H1 (cell line): Measurements from ENCODE around the gene TMPRSS2. TPM values are rescaled to one million over a fixed set of nuclear protein-coding genes. Genes with fewer than 3 reads are reported as not detected.

Experiments used
- CTCF ChIA-PET: fragments of 300-600 bp; sonication (Branson Sonifier 250); formaldehyde crosslinking; loops from one replicate; lab custom pipeline; 2021; ENCODE audit not compliant: partially characterized antibody; lab: Charles Lee
- POLR2A ChIA-PET: fragments of 300-600 bp; sonication (Branson Sonifier 250); formaldehyde crosslinking; loops from one replicate; lab custom pipeline; 2021; ENCODE audit warnings: inconsistent platforms; ENCODE audit not compliant: partially characterized antibody; lab: Charles Lee
- DNase-seq, 2 experiments: peaks; one replicate each; pipeline versions ENCODE4 v3.0.0 to v3.0.0-alpha.2; 2010 to 2022; ENCODE audit warnings: low spot score in 2 of 2, low read depth in 1 of 2, mixed read lengths in 1 of 2
- FAIRE-seq: peaks from 2 replicates; lab custom pipeline; 2011; peaks lifted over from hg19 to GRCh38; lab: Jason Lieb, UNC
- H2AFZ ChIP-seq: 2 replicates; pipeline ENCODE4 v1.8.1; 2012; ENCODE audit warnings: low read length, inconsistent platforms
- H2AK5ac ChIP-seq: 2 replicates; pipeline ENCODE4 v1.6.1; 2013; ENCODE audit warnings: low read depth, low read length
- H2BK120ac ChIP-seq: replicated peaks from 2 replicates; pipeline ENCODE3; 2013; ENCODE audit warnings: low read depth, low read length, inconsistent platforms
- H2BK12ac ChIP-seq: 2 replicates; pipeline ENCODE4 v1.6.1; 2013; ENCODE audit warnings: low read depth, low read length
- H2BK15ac ChIP-seq: 2 replicates; pipeline ENCODE4 v1.6.1; 2013; ENCODE audit warnings: low read length
- H2BK20ac ChIP-seq: 2 replicates; pipeline ENCODE4 v1.6.1; 2013; ENCODE audit warnings: low read length
- H2BK5ac ChIP-seq: 2 replicates; pipeline ENCODE4 v1.6.1; 2013; ENCODE audit warnings: low read depth, low read length
- H3K14ac ChIP-seq: 2 replicates; pipeline ENCODE4 v1.6.1; 2013; ENCODE audit warnings: inconsistent platforms; ENCODE audit not compliant: insufficient read length
- H3K18ac ChIP-seq: 2 replicates; pipeline ENCODE4 v1.6.1; 2013; ENCODE audit warnings: low read length; ENCODE audit errors: extremely low read depth
- H3K23ac ChIP-seq: 2 replicates; pipeline ENCODE4 v1.6.1; 2013; ENCODE audit warnings: inconsistent platforms; ENCODE audit not compliant: insufficient read length
- H3K23me2 ChIP-seq: 2 replicates; pipeline ENCODE4 v1.6.1; 2013; ENCODE audit warnings: low read depth, low read length
- H3K27ac ChIP-seq: 2 replicates; pipeline ENCODE4 v1.6.1; 2011; ENCODE audit warnings: low read depth, low read length, inconsistent platforms
- H3K27me3 ChIP-seq, 4 experiments: replicated peaks in 1 of 4; 1 replicate in 1 of 4; 2 replicates in 3 of 4; pipeline versions ENCODE4 v1.6.1 to v1.8.1; 2011 to 2013; ENCODE audit warnings: low read length in 3 of 4, mild to moderate bottlenecking in 3 of 4, inconsistent platforms in 2 of 4, mixed read lengths in 2 of 4, moderate library complexity in 1 of 4; ENCODE audit not compliant: control insufficient read depth in 3 of 4, insufficient read depth in 3 of 4; ENCODE audit errors: extremely low read depth in 1 of 4
- H3K36me3 ChIP-seq, 4 experiments: 2 replicates each; pipeline versions ENCODE4 v1.6.1 to v1.8.1; 2011 to 2013; ENCODE audit warnings: mild to moderate bottlenecking in 4 of 4, low read length in 3 of 4, moderate library complexity in 2 of 4, control low read depth in 1 of 4, inconsistent platforms in 1 of 4; ENCODE audit not compliant: insufficient read depth in 4 of 4, control insufficient read depth in 2 of 4
- H3K4ac ChIP-seq: replicated peaks from 2 replicates; pipeline ENCODE3; 2013; ENCODE audit warnings: low read length, low read depth, mixed read lengths, inconsistent platforms; ENCODE audit not compliant: insufficient read length
- H3K4me1 ChIP-seq, 4 experiments: replicated peaks in 1 of 4; 1 replicate in 1 of 4; 2 replicates in 3 of 4; pipeline versions ENCODE4 v1.6.1 to v1.8.1; 2011 to 2013; ENCODE audit warnings: low read length in 3 of 4, inconsistent platforms in 2 of 4, mixed read lengths in 1 of 4; ENCODE audit not compliant: insufficient read depth in 4 of 4, control insufficient read depth in 3 of 4
- H3K4me2 ChIP-seq, 2 experiments: 2 replicates each; pipeline versions ENCODE4 v1.6.1 to v1.8.1; 2011 to 2013; ENCODE audit warnings: low read depth in 2 of 2, low read length in 2 of 2, control low read depth in 1 of 2, inconsistent platforms in 1 of 2, mild to moderate bottlenecking in 1 of 2; ENCODE audit not compliant: insufficient read depth in 1 of 2
- H3K4me3 ChIP-seq, 4 experiments: fragments of 200-600, 300-600 bp in 1 of 4; sonication (generic), shearing (Covaris generic), sonication (Bioruptor Twin) in 1 of 4; 2 replicates each; pipeline versions ENCODE4 v1.5.1 to v1.8.1; 2011 to 2016; ENCODE audit warnings: low read length in 4 of 4, low read depth in 3 of 4, control low read depth in 2 of 4, inconsistent platforms in 2 of 4, mild to moderate bottlenecking in 2 of 4, mixed read lengths in 1 of 4, moderate library complexity in 1 of 4; ENCODE audit not compliant: insufficient read depth in 2 of 4; ENCODE audit errors: extremely low read depth in 1 of 4
- H3K56ac ChIP-seq: replicated peaks from 2 replicates; pipeline ENCODE3; 2013; ENCODE audit warnings: low read depth, mild to moderate bottlenecking, mixed read lengths, low read length, inconsistent platforms; ENCODE audit not compliant: insufficient read length
- H3K79me1 ChIP-seq: 2 replicates; pipeline ENCODE4 v1.6.1; 2013; ENCODE audit warnings: low read depth, low read length, control low read depth
- H3K79me2 ChIP-seq, 2 experiments: 2 replicates each; pipeline versions ENCODE4 v1.6.1 to v1.8.1; 2012 to 2013; ENCODE audit warnings: low read length in 2 of 2, mild to moderate bottlenecking in 2 of 2, inconsistent platforms in 1 of 2; ENCODE audit not compliant: insufficient read depth in 2 of 2, control insufficient read depth in 1 of 2
- H3K9ac ChIP-seq, 4 experiments: replicated peaks in 1 of 4; 1 replicate in 1 of 4; 2 replicates in 3 of 4; pipeline versions ENCODE4 v1.6.1 to v1.8.1; 2011 to 2013; ENCODE audit warnings: low read depth in 3 of 4, low read length in 3 of 4, control low read depth in 2 of 4, mild to moderate bottlenecking in 2 of 4, moderate library complexity in 2 of 4, inconsistent platforms in 1 of 4; ENCODE audit errors: extremely low read depth in 1 of 4
- H3K9me3 ChIP-seq, 2 experiments: 2 replicates each; pipeline versions ENCODE4 v1.6.1 to v1.8.1; 2012 to 2013; ENCODE audit warnings: mild to moderate bottlenecking in 2 of 2, moderate library complexity in 2 of 2, control low read depth in 1 of 2, inconsistent platforms in 1 of 2, low read depth in 1 of 2, low read length in 1 of 2, mixed read lengths in 1 of 2; ENCODE audit not compliant: insufficient read depth in 2 of 2
- H4K20me1 ChIP-seq, 2 experiments: replicated peaks in 1 of 2; 2 replicates each; pipeline versions ENCODE3 to v1.8.1; 2011 to 2013; ENCODE audit warnings: inconsistent platforms in 2 of 2, low read length in 2 of 2, mild to moderate bottlenecking in 1 of 2; ENCODE audit not compliant: insufficient read depth in 2 of 2, control insufficient read depth in 1 of 2
- H4K5ac ChIP-seq: 2 replicates; pipeline ENCODE4 v1.6.1; 2013; ENCODE audit warnings: low read length, low read depth, mixed read lengths, inconsistent platforms; ENCODE audit not compliant: insufficient read length
- H4K8ac ChIP-seq: 2 replicates; pipeline ENCODE4 v1.8.0; 2013; ENCODE audit warnings: mild to moderate bottlenecking, moderate library complexity, low read length, inconsistent platforms; ENCODE audit not compliant: insufficient read depth; ENCODE audit errors: extremely low read depth
- H4K91ac ChIP-seq: replicated peaks from 2 replicates; pipeline ENCODE3; 2013; ENCODE audit warnings: low read length, mixed read lengths, inconsistent platforms; ENCODE audit not compliant: insufficient read length
- KDM5A ChIP-seq: fragments of 200-600 bp; IDR thresholded peaks from 2 replicates; pipeline ENCODE4 v1.7.1; 2012; ENCODE audit warnings: mild to moderate bottlenecking, low read length, inconsistent platforms, mixed read lengths
- NANOG ChIP-seq: IDR thresholded peaks from 2 replicates; pipeline ENCODE4 v1.6.1; 2011; ENCODE audit warnings: low read length, low read depth, mild to moderate bottlenecking, inconsistent platforms; ENCODE audit not compliant: insufficient read depth, poor library complexity, severe bottlenecking
- RBBP5 ChIP-seq: IDR thresholded peaks from 2 replicates; pipeline ENCODE4 v1.7.1; 2012; ENCODE audit warnings: low read depth, mild to moderate bottlenecking, inconsistent platforms, low read length, moderate library complexity, borderline replicate concordance
- RXRA ChIP-seq: IDR thresholded peaks from 2 replicates; pipeline ENCODE4 v1.6.1; 2011; ENCODE audit warnings: low read depth, mild to moderate bottlenecking, low read length, moderate library complexity; ENCODE audit not compliant: insufficient read depth
- SP1 ChIP-seq: IDR thresholded peaks from 2 replicates; pipeline ENCODE4 v1.6.1; 2011; ENCODE audit warnings: low read depth, low read length
- SP2 ChIP-seq: IDR thresholded peaks from 2 replicates; pipeline ENCODE4 v1.6.1; 2012; ENCODE audit warnings: mild to moderate bottlenecking, low read length, inconsistent platforms
- SP4 ChIP-seq: IDR thresholded peaks from 2 replicates; pipeline ENCODE4 v1.6.1; 2012; ENCODE audit warnings: low read length, inconsistent platforms
- TBP ChIP-seq: IDR thresholded peaks from 2 replicates; pipeline ENCODE4 v1.6.1; 2011; ENCODE audit warnings: low read depth, low read length, improper control_type of control experiment
- TEAD4 ChIP-seq: IDR thresholded peaks from 2 replicates; pipeline ENCODE4 v1.6.1; 2012; ENCODE audit warnings: low read depth, low read length, inconsistent platforms, mixed read lengths
- WGBS, 2 experiments: shearing (Covaris generic) in 1 of 2; methylation state at CpG; one replicate each; pipeline versions ENCODE4 v1.1.6 to v1.1.7; 2013 to 2015; ENCODE audit warnings: low lambda C conversion rate in 2 of 2, mixed read lengths in 2 of 2, inconsistent platforms in 1 of 2, low coverage in 1 of 2, missing lambda C conversion rate in 1 of 2; ENCODE audit not compliant: insufficient replicate concordance in 2 of 2, insufficient coverage in 1 of 2, insufficient read length in 1 of 2; ENCODE audit errors: extremely low coverage in 1 of 2, missing lambda C conversion rate in 1 of 2; 5-methylcytosine and 5-hydroxymethylcytosine counted together
- polyA plus RNA-seq, 7 experiments: library from polyadenylated mRNA; depleted of rRNA in 3 of 7; stranded (reverse) in 5 of 7; unstranded in 2 of 7; fragments of >200 nt in 5 of 7; fragments of 200-250 nt in 2 of 7; gene quantifications; 1 replicate in 5 of 7; 2 replicates in 1 of 7; 4 replicates in 1 of 7; pipeline versions ENCODE4 v1.2.1 to v1.2.3, GENCODE V29; 2011 to 2013; ENCODE audit warnings: missing spikeins in 2 of 7, mixed read lengths in 2 of 7
- total RNA-seq: library from RNA; stranded (reverse); fragmentation: NEBNext Ultra II Directional; extraction: Animal tissue kit (Norgen Biotek cat#: 25700); gene quantifications from 2 replicates; pipeline ENCODE4 v1.2.1, GENCODE V29; 2021

The TMPRSS2 gene
- total and polyA plus RNA-seq, 2 of the 8 experiments (the other 6 are each of a cell fraction or from before 2014, with no cell fraction given): 9.2 to 11.0 TPM

DNA sequence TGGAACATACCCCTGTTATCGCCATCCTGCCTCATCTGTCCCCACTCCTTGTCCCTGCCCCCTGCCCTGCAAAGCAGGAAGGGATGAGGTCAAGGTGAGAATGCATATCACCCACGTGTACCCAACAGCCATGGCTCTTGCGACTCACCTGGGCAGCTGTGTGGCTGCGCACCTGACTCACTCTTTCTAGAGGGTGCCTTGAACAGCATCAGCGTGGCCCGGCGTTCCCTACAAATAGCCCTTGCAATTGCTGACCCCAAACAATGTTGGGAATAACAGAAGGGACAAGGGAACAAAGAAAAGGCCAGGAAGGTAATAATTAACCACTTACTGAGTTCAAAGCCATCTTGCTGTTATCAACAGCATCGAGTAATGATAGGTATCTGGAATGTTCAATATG, 10.2 kb downstream of the TMPRSS2 start:
- no peak overlapping the region for H2BK15ac ChIP-seq
- CTCF ChIA-PET: no interaction called here
- H3K27ac ChIP-seq: no peak overlapping the region

More for the DNA sequence above, 10.2 kb downstream of the TMPRSS2 start:
- Histone ChIP-seq H3K4me1 (no peaks in the 10 kb centered on the region; a peak in 1 of 7 replicates), H3K27me3 (no peaks in the 10 kb centered on the region), H3K23me2 (no peaks in the 10 kb centered on the region), H2BK12ac (no peak overlapping the region), H3K79me1 (peaks cover 4% of the 10 kb centered on the region; the same call in 1 of the 2 replicates), H2AFZ (no peak overlapping the region), H3K9ac (no peak overlapping the region), H3K56ac (no peak overlapping the region), H4K5ac (no peak overlapping the region), H2BK20ac (no peak overlapping the region), H4K8ac (no peak overlapping the region), H3K36me3 (no peaks in the 10 kb centered on the region), H3K23ac (no peak overlapping the region), H4K20me1 (no peaks in the 10 kb centered on the region), H3K4me2 (no peak overlapping the region), H3K18ac (no peak overlapping the region), H4K91ac (no peak overlapping the region), H3K9me3 (no peaks in the 10 kb centered on the region), H2BK5ac (no peak overlapping the region), H2BK120ac (no peak overlapping the region), H3K4ac (peak overlapping the region; percentile 65), H3K14ac (no peak overlapping the region), H2AK5ac (no peak overlapping the region), H3K79me2 (0 out of 4 replicates have a peak, but pooled peaks cover 0 to 4% of the 10 kb centered on the region in 2 experiments), H3K4me3 (no peak overlapping the region)
- 86% methylated on average over 8 of the region's 8 CpGs; no CpG with 5 or more reads in 1 of the 2 experiments for WGBS, 2 experiments
- FAIRE-seq: no peak
- no peak for DNase-seq
- TF ChIP-seq NANOG (no peak), RXRA (no peak), SP2 (no peak), SP1 (no peak), SP4 (no peak), RBBP5 (no peak), TEAD4 (no peak), KDM5A (no peak), TBP (no peak)
- POLR2A ChIA-PET: no interaction called here
